OCI-LY1 (cell line): ENCODE measurements around the gene KLHL40.
"Not testable (repeated sequence)": the region's sequence is repeated elsewhere in the genome, so short reads cannot be mapped to it uniquely, and the experiment has no call there.

Experiments used
- H2AFZ ChIP-seq: fragments of 200-600 bp; sonication (generic), shearing (Covaris generic); 2 replicates; pipeline ENCODE4 v1.6.0; 2014; ENCODE audit warnings: antibody characterized with exemption, mild to moderate bottlenecking, low read length
- H3F3A ChIP-seq: fragments of 200-600 bp; sonication (generic), shearing (Covaris generic); 2 replicates; pipeline ENCODE4 v1.6.0; 2014; ENCODE audit warnings: mild to moderate bottlenecking, antibody characterized with exemption, low read length, moderate library complexity; ENCODE audit not compliant: insufficient read depth
- H3K27ac ChIP-seq: fragments of 200-600 bp; sonication (generic); 2 replicates; pipeline ENCODE4 v1.5.1; 2014; ENCODE audit warnings: low read length, mixed run types, mild to moderate bottlenecking, low read depth; ENCODE audit not compliant: poor library complexity, severe bottlenecking
- H3K27me3 ChIP-seq: fragments of 200-600 bp; sonication (generic); 2 replicates; pipeline ENCODE4 v1.6.0; 2014; ENCODE audit warnings: antibody characterized with exemption, mild to moderate bottlenecking, low read length, moderate library complexity; ENCODE audit not compliant: insufficient read depth
- H3K36me3 ChIP-seq: fragments of 200-600 bp; sonication (generic); 2 replicates; pipeline ENCODE4 v1.6.1; 2014; ENCODE audit warnings: mild to moderate bottlenecking, antibody characterized with exemption, low read length, moderate library complexity, mixed read lengths; ENCODE audit not compliant: insufficient read depth
- H3K4me1 ChIP-seq: fragments of 200-600 bp; sonication (generic); 2 replicates; pipeline ENCODE4 v1.5.1; 2014; ENCODE audit warnings: mild to moderate bottlenecking, low read length, moderate library complexity; ENCODE audit not compliant: insufficient read depth, severe bottlenecking
- H3K4me2 ChIP-seq: fragments of 200-600 bp; sonication (generic), shearing (Covaris generic); 2 replicates; pipeline ENCODE4 v1.6.1; 2014; ENCODE audit warnings: low read length
- H3K4me3 ChIP-seq: fragments of 200-600 bp; sonication (generic); 2 replicates; pipeline ENCODE4 v1.5.1; 2014; ENCODE audit warnings: low read length, low read depth, mild to moderate bottlenecking, mixed read lengths; ENCODE audit not compliant: poor library complexity, severe bottlenecking
- H3K79me2 ChIP-seq: fragments of 200-600 bp; shearing (Covaris generic); 2 replicates; pipeline ENCODE4 v1.6.1; 2016; ENCODE audit warnings: mixed run types, low read length, mixed read lengths; ENCODE audit not compliant: insufficient read depth
- H3K9ac ChIP-seq: fragments of 200-600 bp; sonication (generic), shearing (Covaris generic); 2 replicates; pipeline ENCODE4 v1.6.1; 2014; ENCODE audit warnings: mild to moderate bottlenecking, low read length, mixed read lengths
- H3K9me2 ChIP-seq: fragments of 200-600 bp; sonication (generic), shearing (Covaris generic); 2 replicates; pipeline ENCODE4 v1.6.1; 2014; ENCODE audit warnings: low read depth, mild to moderate bottlenecking, low read length, mixed read lengths
- H3K9me3 ChIP-seq: fragments of 200-600 bp; shearing (Covaris generic); 2 replicates; pipeline ENCODE4 v1.6.1; 2014; ENCODE audit warnings: low read length, mixed read lengths
- H4K20me1 ChIP-seq: fragments of 200-600 bp; sonication (generic), shearing (Covaris generic); 2 replicates; pipeline ENCODE4 v1.6.0; 2016; ENCODE audit warnings: mild to moderate bottlenecking, low read length; ENCODE audit not compliant: insufficient read depth
- CTCF ChIP-seq: fragments of 200-600 bp; sonication (generic), shearing (Covaris generic); IDR thresholded peaks from 2 replicates; pipeline ENCODE4 v1.5.1; 2017; ENCODE audit warnings: mild to moderate bottlenecking, antibody characterized with exemption, low read length, moderate library complexity, mixed read lengths
- EZH2 ChIP-seq: fragments of 200-600 bp; sonication (generic), shearing (Covaris generic); IDR thresholded peaks from 2 replicates; pipeline ENCODE4 v1.8.0; 2017; ENCODE audit warnings: borderline replicate concordance, mixed run types, mild to moderate bottlenecking, antibody characterized with exemption, low read length, moderate library complexity, mixed read lengths

KLHL40 gene

GRCh38 chr3:42720126-42720525, 34.8 kb downstream of the KLHL40 start:
- no peak overlapping the region for H3K4me3 ChIP-seq
- H3K79me2 ChIP-seq = no peaks in the 10 kb centered on the region
- no peak overlapping the region for H2AFZ ChIP-seq
- no peak for TF ChIP-seq CTCF
- no peak for TF ChIP-seq EZH2
- no peak overlapping the region for H3K4me2 ChIP-seq
- H3K9me2 ChIP-seq = no peaks in the 10 kb centered on the region
- no peaks in the 10 kb centered on the region for H3F3A ChIP-seq
- H3K4me1 ChIP-seq = no peaks in the 10 kb centered on the region
- no peaks in the 10 kb centered on the region for H3K27me3 ChIP-seq
- H3K9me3 ChIP-seq = no peaks in the 10 kb centered on the region
- no peaks in the 10 kb centered on the region for H4K20me1 ChIP-seq
- H3K36me3 ChIP-seq = no peaks in the 10 kb centered on the region
- H3K9ac ChIP-seq = no peak overlapping the region
- no peak overlapping the region for H3K27ac ChIP-seq

DNA sequence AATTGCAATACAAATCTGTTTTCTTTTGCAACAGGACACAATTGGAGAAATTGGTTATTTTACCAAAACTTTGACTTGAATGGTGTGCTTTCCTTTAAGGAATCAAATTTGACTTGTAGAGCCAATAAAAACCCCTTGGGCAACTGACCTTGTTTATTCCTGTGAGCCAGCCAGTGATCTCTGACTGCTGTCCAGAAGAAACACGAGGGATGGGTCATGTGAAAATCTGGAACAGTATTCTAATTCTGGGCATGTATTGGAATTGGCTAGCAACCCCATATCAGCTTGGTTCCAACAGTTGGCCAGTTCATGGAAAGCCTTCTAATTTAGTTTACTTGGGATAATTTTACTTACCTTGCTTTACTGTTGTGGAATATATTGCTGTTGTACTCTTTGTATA, 36.4 kb downstream of the KLHL40 start:
- no peaks in the 10 kb centered on the region for H3K9me3 ChIP-seq
- no peak overlapping the region for H2AFZ ChIP-seq
- H3K4me2 ChIP-seq = no peak overlapping the region
- no peaks in the 10 kb centered on the region for H3F3A ChIP-seq
- no peaks in the 10 kb centered on the region for H3K4me1 ChIP-seq
- no peaks in the 10 kb centered on the region for H3K27me3 ChIP-seq
- H3K79me2 ChIP-seq = no peaks in the 10 kb centered on the region
- no peak overlapping the region for H3K9ac ChIP-seq
- no peaks in the 10 kb centered on the region for H3K9me2 ChIP-seq
- H4K20me1 ChIP-seq = no peaks in the 10 kb centered on the region
- no peaks in the 10 kb centered on the region for H3K36me3 ChIP-seq
- no peak overlapping the region for H3K27ac ChIP-seq
- no peak overlapping the region for H3K4me3 ChIP-seq
- TF ChIP-seq CTCF = no peak
- no peak for TF ChIP-seq EZH2

- H3K9me3 ChIP-seq = not testable (repeated sequence)
Measured at GRCh38 chr3:42722442-42722841, 37.1 kb downstream of the KLHL40 start.

GRCh38 chr3:42723219-42723618, 37.9 kb downstream of the KLHL40 start:
- no peaks in the 10 kb centered on the region for H3K36me3 ChIP-seq
- H3K27me3 ChIP-seq = no peaks in the 10 kb centered on the region
- no peaks in the 10 kb centered on the region for H3K9me3 ChIP-seq
- TF ChIP-seq CTCF (no peak), EZH2 (no peak)
- no peak overlapping the region for H3K27ac ChIP-seq
- no peaks in the 10 kb centered on the region for H3K9me2 ChIP-seq
- H3F3A ChIP-seq = no peaks in the 10 kb centered on the region
- H2AFZ ChIP-seq = no peak overlapping the region
- H4K20me1 ChIP-seq = no peaks in the 10 kb centered on the region
- H3K4me3 ChIP-seq = no peak overlapping the region
- H3K79me2 ChIP-seq = no peaks in the 10 kb centered on the region
- H3K4me2 ChIP-seq = no peak overlapping the region
- no peaks in the 10 kb centered on the region for H3K4me1 ChIP-seq
- no peak overlapping the region for H3K9ac ChIP-seq

More at GRCh38 chr3:42722442-42722841, 37.1 kb downstream of the KLHL40 start:
- not testable (repeated sequence) for H3K36me3 ChIP-seq, H3K4me1 ChIP-seq, H3K4me2 ChIP-seq, H3F3A ChIP-seq, H3K27me3 ChIP-seq, H3K9me2 ChIP-seq, H3K9ac ChIP-seq, H3K27ac ChIP-seq, H2AFZ ChIP-seq, H3K4me3 ChIP-seq, H3K79me2 ChIP-seq, H4K20me1 ChIP-seq
